Measurements from ENCODE around the gene RPAIN.
A peak's percentile ranks its signal among the peaks of the same experiment; 100 is the strongest.
"Not testable (repeated sequence)": the region's sequence is repeated elsewhere in the genome, so short reads cannot be mapped to it uniquely, and the experiment has no call there.

The RPAIN gene

GRCh38 chr17:5429191-5429887, 9.4 kb downstream of the RPAIN start:
- no peak for DNase-seq (ENCODE audit: low read depth in 3 of 3)

GRCh38 chr17:5430413-5430999, 10.5 kb downstream of the RPAIN start:
- no peak for DNase-seq (ENCODE audit: low read depth in 3 of 3)

GRCh38 chr17:5431234-5431633, 11.3 kb downstream of the RPAIN start:
- not testable (repeated sequence) for DNase-seq (ENCODE audit: low read depth in 3 of 3)

GRCh38 chr17:5431949-5432556, 12.1 kb downstream of the RPAIN start:
- DNase-seq (ENCODE audit: low read depth in 3 of 3): no peak

GRCh38 chr17:5434984-5435383, 15.0 kb downstream of the RPAIN start:
- no peak for DNase-seq (ENCODE audit: low read depth in 3 of 3)

- DNase-seq (ENCODE audit: low read depth in 3 of 3): not testable (repeated sequence)
These were observed 15.9 kb downstream of the RPAIN start for GRCh38 chr17:5435781-5436315.

GRCh38 chr17:5437721-5438317, 17.8 kb downstream of the RPAIN start:
- DNase-seq (ENCODE audit: low read depth in 3 of 3): no peak

GRCh38 chr17:5438716-5439445, 18.9 kb downstream of the RPAIN start, which contains the start of gene C1QBP:
Gene C1QBP, minus strand, starts transcription at chr17:5439155. Its CDS starts 82 bp downstream, at chr17:5439073.
- DNase-seq (ENCODE audit: low read depth in 3 of 3): peak; percentile 83 to 88 (median 84)

- no peak for DNase-seq (ENCODE audit: low read depth in 3 of 3)
These were observed 19.4 kb downstream of the RPAIN start for GRCh38 chr17:5439446-5439764.

GRCh38 chr17:5443728-5444127, 23.7 kb downstream of the RPAIN start:
- no peak for DNase-seq (ENCODE audit: low read depth in 3 of 3)

- no peak for DNase-seq (ENCODE audit: low read depth in 3 of 3)
These were observed 24.2 kb downstream of the RPAIN start for GRCh38 chr17:5444209-5444608.

- DNase-seq (ENCODE audit: low read depth in 3 of 3): no peak
These were observed 26.8 kb downstream of the RPAIN start for GRCh38 chr17:5446786-5447185.

- no peak for DNase-seq (ENCODE audit: low read depth in 3 of 3)
These were observed 44.9 kb downstream of the RPAIN start for GRCh38 chr17:5464717-5465507.

- no peak for DNase-seq (ENCODE audit: low read depth in 3 of 3)
These were observed 46.3 kb downstream of the RPAIN start for GRCh38 chr17:5466295-5466694.

- DNase-seq (ENCODE audit: low read depth in 3 of 3): no peak
These were observed 47.4 kb downstream of the RPAIN start for GRCh38 chr17:5467416-5467815.

- peak in 2 of 3 experiments; percentile 10 to 26 for DNase-seq (ENCODE audit: low read depth in 3 of 3)
These were observed 48.1 kb downstream of the RPAIN start for GRCh38 chr17:5468075-5468473.

GRCh38 chr17:5472511-5472910, 52.5 kb downstream of the RPAIN start:
- no peak for DNase-seq (ENCODE audit: low read depth in 3 of 3)

- no peak for DNase-seq (ENCODE audit: low read depth in 3 of 3)
These were observed 53.9 kb downstream of the RPAIN start for GRCh38 chr17:5473906-5474305.

- no peak for DNase-seq (ENCODE audit: low read depth in 3 of 3)
These were observed 59.0 kb downstream of the RPAIN start for GRCh38 chr17:5478992-5479391.

- DNase-seq (ENCODE audit: low read depth in 3 of 3): no peak
These were observed 61.0 kb downstream of the RPAIN start for GRCh38 chr17:5480962-5481361.

- DNase-seq (ENCODE audit: low read depth in 3 of 3): no peak
These were observed 61.5 kb downstream of the RPAIN start for GRCh38 chr17:5481451-5481850.

Data from stimulated activated CD4-positive, alpha-beta T cell treated with anti-CD3 and anti-CD28 coated beads, TNF-alpha, amount 100 ng/mL, for 4 hours (primary cell).